8988T (cell line): ENCODE results near the gene SPAG7.

Experiments
- DNase-seq: peaks from one replicate; pipeline ENCODE4 v3.0.0; 2011

The SPAG7 gene

GRCh38 chr17:4967539-4968485, at the start of gene SPAG7:
SPAG7 (minus strand) TSS chr17:4967817; CDS start chr17:4967804, 13 bp downstream.
- peak; percentile 79 for DNase-seq

GRCh38 chr17:5014357-5014756, 46.7 kb upstream of the SPAG7 start:
- DNase-seq: no peak

- no peak for DNase-seq
These were observed 44.3 kb upstream of the SPAG7 start for GRCh38 chr17:5011928-5012327.

- DNase-seq: peak; percentile 63
These were observed 35.7 kb upstream of the SPAG7 start for GRCh38 chr17:5003214-5003867.

- DNase-seq: no peak
These were observed 34.6 kb upstream of the SPAG7 start for GRCh38 chr17:5002121-5002788.

GRCh38 chr17:5000237-5000639, 32.6 kb upstream of the SPAG7 start:
- DNase-seq: no peak

- no peak for DNase-seq
These were observed 31.9 kb upstream of the SPAG7 start for GRCh38 chr17:4999430-5000093.

GRCh38 chr17:4998732-4999429, 31.3 kb upstream of the SPAG7 start:
- DNase-seq: no peak

- peak; percentile 42 for DNase-seq
These were observed 30.6 kb upstream of the SPAG7 start for GRCh38 chr17:4998027-4998731.

GRCh38 chr17:4997302-4998026, 29.8 kb upstream of the SPAG7 start, which contains the start of the genes INCA1 and KIF1C:
INCA1 (minus strand) TSS chr17:4997522; CDS start chr17:4994437, 3,085 bp downstream.
KIF1C (plus strand) TSS chr17:4997950; CDS start chr17:5000247, 2,297 bp downstream.
- peak; percentile 98 for DNase-seq

GRCh38 chr17:4994081-4994595, 26.5 kb upstream of the SPAG7 start:
- no peak for DNase-seq

GRCh38 chr17:4987767-4988567, 20.4 kb upstream of the SPAG7 start:
- DNase-seq: no peak

- DNase-seq: peak; percentile 76
These were observed 19.5 kb upstream of the SPAG7 start, which contains the start of gene CAMTA2 for GRCh38 chr17:4986951-4987766. CAMTA2 (minus strand) TSS chr17:4987675; CDS start chr17:4986222, 1,453 bp downstream.

- no peak for DNase-seq
These were observed 18.8 kb upstream of the SPAG7 start for GRCh38 chr17:4986403-4986802.

- DNase-seq: no peak
These were observed 14.7 kb upstream of the SPAG7 start for GRCh38 chr17:4982305-4982704.

- no peak for DNase-seq
These were observed 13.1 kb upstream of the SPAG7 start for GRCh38 chr17:4980644-4981216.

- no peak for DNase-seq
These were observed 11.1 kb upstream of the SPAG7 start for GRCh38 chr17:4978726-4979125.

GRCh38 chr17:4974115-4974670, 6.6 kb upstream of the SPAG7 start:
- DNase-seq: no peak
